Ovary (tissue), 9 donors: ENCODE data around the gene ZNF222. TPM values are rescaled to one million over a fixed set of nuclear protein-coding genes. Genes with fewer than 3 reads are reported as not detected.

Experiments
- DNase-seq, 5 donors: peaks; one replicate each; pipeline ENCODE4 v3.0.0-alpha.2; 2019 to 2020
- H3K27ac ChIP-seq, 2 donors: fragments of 200-600 bp; one replicate each; pipeline versions ENCODE4 v1.5.1 to v1.8.0; 2019 to 2022
- H3K27me3 ChIP-seq: fragments of 200-600 bp; one replicate; pipeline ENCODE4 v1.8.0; 2022
- H3K36me3 ChIP-seq: fragments of 200-600 bp; sonication (generic); one replicate; pipeline ENCODE4 v1.5.1; 2019
- H3K4me1 ChIP-seq: one replicate; pipeline ENCODE4 v1.8.1; 2013; ENCODE audit warnings: mild to moderate bottlenecking, moderate library complexity; ENCODE audit not compliant: insufficient read depth
- H3K4me3 ChIP-seq: fragments of 200-600 bp; sonication (generic); one replicate; pipeline ENCODE4 v1.5.1; 2017
- H3K9me3 ChIP-seq, 2 donors: fragments of 200-600 bp in 1 of 2; sonication (generic) in 1 of 2; one replicate each; pipeline versions ENCODE4 v1.5.1 to v1.8.1; 2013 to 2019; ENCODE audit warnings: mild to moderate bottlenecking in 1 of 2, moderate library complexity in 1 of 2
- CTCF ChIP-seq, 3 donors: fragments of 450-650 bp in 2 of 3; fragments of 200-600 bp in 1 of 3; IDR thresholded peaks; one replicate each; pipeline versions ENCODE4 v1.5.1 to v1.8.0; 2016 to 2022; ENCODE audit warnings: antibody characterized with exemption in 3 of 3, mild to moderate bottlenecking in 1 of 3
- EP300 ChIP-seq: sonication (generic); formaldehyde crosslinking; IDR thresholded peaks from one replicate; pipeline ENCODE4 v1.6.1; 2017; ENCODE audit warnings: antibody characterized with exemption
- POLR2A ChIP-seq: fragments of 450-650 bp; IDR thresholded peaks from one replicate; pipeline ENCODE4 v1.6.1; 2017; ENCODE audit warnings: antibody characterized with exemption, mild to moderate bottlenecking, moderate library complexity
- whole genome bisulfite sequencing, 3 donors: extraction: QIAGEN DNeasy Blood & Tissue Kit in 1 of 3; methylation state at CpG; one replicate each; pipeline versions ENCODE4 v1.1.5 to v1.1.7; 2013 to 2017; 5-methylcytosine and 5-hydroxymethylcytosine counted together
- intact Hi-C, 4 donors: fragments of 100-400 bp; cut with DNase I; formaldehyde crosslinking; loops; one replicate each; pipeline versions ENCODE4 v1.11.0 to v1.15.1; 2022 to 2023
- polyA plus RNA-seq, 2 donors: library from polyadenylated mRNA; stranded (reverse); fragments of 200-250 nt in 1 of 2; fragments of 350-450 nt in 1 of 2; fragmentation: Illumina TruSeq in 1 of 2; extraction: RNeasy Lipid Tissue Mini Kit (QIAGEN cat#74804) in 1 of 2; gene quantifications; one replicate each; pipeline ENCODE4 v1.2.3, GENCODE V29; 2013 to 2014
- total RNA-seq, 7 donors: library from RNA; depleted of rRNA in 2 of 7; stranded (reverse); fragments of >200 nt in 2 of 7; fragmentation: NEBNext Ultra II Directional in 3 of 7; extraction: Animal tissue kit (Norgen Biotek cat#: 25700) in 3 of 7; gene quantifications; one replicate each; pipeline versions ENCODE4 v1.1.0 to v1.2.4, GENCODE V29; 2016 to 2023
- donor health status: DM: no; HTN: no; CAD: no; lungs with moderate emphysema.
- donor health status: DM: no; HTN: no; CAD: no.
- donor health status: Bipolar disorder and iron deficiency.
- donor health status: DM: yes; HTN: yes; CAD: no.
- donor health status: DM: no; HTN: no; CAD: no.
- donor health status: DM: yes; HTN: yes; CAD: no.

The ZNF222 gene
- total and polyA plus RNA-seq, 9 donors = 3.3 to 6.0 (median 4.8) TPM

GRCh38 chr19:44032001-44032610 is 6.9 kb downstream of the ZNF222 start:
- Histone ChIP-seq H3K27ac (no peak overlapping the region), H3K27me3 (no peaks in the 10 kb centered on the region), H3K4me1 (no peaks in the 10 kb centered on the region), H3K36me3 (peaks cover 5% of the 10 kb centered on the region), H3K9me3 (peaks cover 0 to 58% of the 10 kb centered on the region in 2 donors), H3K4me3 (no peak overlapping the region)
- TF ChIP-seq CTCF (IDR thresholded peaks at IDR 0.05) (no peak), POLR2A (no peak), EP300 (no peak)
- intact Hi-C loops = no loop called here
- WGBS, 3 donors = 89 to 94% (median 90%) methylated on average over 1 of the region's 1 CpG
- DNase-seq = no peak

- no peak for DNase-seq
- TF ChIP-seq POLR2A (no peak), CTCF (IDR thresholded peaks at IDR 0.05) (no peak), EP300 (no peak)
- Histone ChIP-seq H3K4me3 (no peak overlapping the region), H3K4me1 (no peaks in the 10 kb centered on the region), H3K27me3 (no peaks in the 10 kb centered on the region), H3K9me3 (no peaks in the 10 kb centered on the region), H3K27ac (no peak overlapping the region), H3K36me3 (no peaks in the 10 kb centered on the region)
- 76 to 89% (median 79%) methylated on average over 2 of the region's 2 CpGs for WGBS, 3 donors
- intact Hi-C loops = no loop called here
Observed at GRCh38 chr19:44042147-44042546, 17.0 kb downstream of the ZNF222 start.

GRCh38 chr19:44050740-44051649 is 25.8 kb downstream of the ZNF222 start:
- peak overlapping the region in 1 of 2 donors; percentile 31 for H3K27ac ChIP-seq
- DNase-seq = no peak

More at GRCh38 chr19:44050740-44051649, 25.8 kb downstream of the ZNF222 start:
- 11 to 14% (median 13%) methylated on average over 21 of the region's 21 CpGs for WGBS, 3 donors
- no peaks in the 10 kb centered on the region for H3K27me3 ChIP-seq
- peak overlapping the region; percentile 82 for H3K4me3 ChIP-seq
- intact Hi-C loops = loop anchor here in 1 of 4 donors (10.0 kb wide), 1 partner anchor 64 kb away; the partner anchor contains the start of gene ZNF225
- H3K36me3 ChIP-seq = no peaks in the 10 kb centered on the region
- peaks cover 5% of the 10 kb centered on the region for H3K4me1 ChIP-seq
- no peak for TF ChIP-seq EP300
- TF ChIP-seq CTCF (IDR thresholded peaks at IDR 0.05) = no peak
- TF ChIP-seq POLR2A = no peak
- H3K9me3 ChIP-seq = peaks cover 0 to 2% of the 10 kb centered on the region in 2 donors
